Stimulated activated CD8-positive, alpha-beta memory T cell treated with anti-CD3 and anti-CD28 coated beads, Interleukin-4, amount 100 ng/mL, for 4 hours (primary cell): ENCODE measurements around the gene BMP7.

Source experiments
- DNase-seq, 2 donors: peaks; one replicate each; pipeline ENCODE4 v3.0.0-alpha.2; 2020; ENCODE audit warnings: low read depth in 2 of 2, low spot score in 1 of 2

Gene BMP7

DNA sequence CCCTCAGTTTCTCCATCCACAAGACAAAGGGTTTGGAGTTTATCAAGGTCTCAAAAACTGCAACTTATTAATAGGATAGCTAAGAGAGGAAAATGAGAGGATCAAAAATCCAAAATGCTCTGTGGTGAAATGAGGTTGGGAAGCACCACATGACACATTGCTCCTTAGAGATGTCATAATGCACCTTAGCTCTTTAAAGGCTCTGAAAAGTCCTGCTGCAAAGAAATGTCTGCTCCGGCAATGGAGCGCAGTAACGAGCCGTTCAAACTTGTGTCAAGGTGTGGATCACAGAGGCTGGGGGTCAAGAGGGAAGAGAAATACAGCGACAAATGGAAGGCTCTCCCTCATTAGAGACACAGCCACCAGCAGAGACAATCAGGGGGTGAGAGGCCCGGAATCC lies 53.1 kb downstream of the BMP7 start:
- no peak for DNase-seq

- no peak for DNase-seq
Observed at GRCh38 chr20:57212534-57213276, 53.7 kb downstream of the BMP7 start.

DNA sequence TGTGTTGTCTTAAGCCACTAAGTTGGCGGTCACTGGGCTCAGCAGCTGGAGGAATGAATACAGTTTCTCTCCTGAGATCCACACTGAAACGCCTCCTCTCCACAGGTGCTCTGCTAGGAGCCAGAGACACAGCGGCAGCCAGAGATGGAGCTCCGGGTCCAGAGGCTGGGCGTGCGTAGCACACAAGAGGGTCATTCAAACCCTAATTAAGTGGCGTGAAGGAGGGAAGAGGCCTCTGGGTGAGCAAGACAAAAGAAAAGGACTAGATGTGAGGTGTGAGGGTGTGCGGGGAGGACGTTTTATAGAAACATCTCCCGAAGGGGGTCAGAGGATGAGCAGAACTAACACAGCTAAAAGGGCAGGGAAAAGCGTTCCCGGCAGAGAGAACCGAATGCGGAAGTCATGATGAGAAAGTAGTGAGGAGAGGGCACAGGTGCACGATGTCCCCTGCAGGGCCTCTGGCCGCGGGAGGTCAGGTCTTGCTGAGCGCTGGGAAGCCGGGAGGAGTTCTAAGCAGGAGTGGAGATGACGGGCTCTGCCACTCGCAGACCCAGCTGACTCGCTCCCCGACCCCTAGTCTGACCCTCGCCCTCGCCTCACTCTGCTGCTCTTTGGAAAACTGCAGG lies 54.4 kb downstream of the BMP7 start:
- no peak for DNase-seq

- DNase-seq: no peak
Observed at GRCh38 chr20:57211406-57211805, 55.0 kb downstream of the BMP7 start.

DNA sequence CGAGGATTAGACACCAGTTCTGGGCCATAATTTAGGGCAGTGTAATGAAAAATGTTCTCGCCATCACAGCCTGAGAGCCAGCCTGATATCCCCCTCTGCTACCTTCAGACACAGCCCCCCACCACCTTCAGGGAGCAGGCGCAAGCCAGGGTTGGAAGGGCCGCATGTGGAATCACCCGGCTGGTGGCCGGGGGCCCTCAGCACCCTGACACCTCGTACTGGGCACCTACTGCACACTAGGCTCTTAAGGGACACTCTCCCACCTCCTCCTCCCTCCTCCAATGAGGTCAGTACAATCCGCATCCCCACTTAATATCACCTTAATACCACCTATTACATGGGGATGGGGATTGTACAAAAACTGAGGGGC lies 55.5 kb downstream of the BMP7 start:
- no peak for DNase-seq

DNA sequence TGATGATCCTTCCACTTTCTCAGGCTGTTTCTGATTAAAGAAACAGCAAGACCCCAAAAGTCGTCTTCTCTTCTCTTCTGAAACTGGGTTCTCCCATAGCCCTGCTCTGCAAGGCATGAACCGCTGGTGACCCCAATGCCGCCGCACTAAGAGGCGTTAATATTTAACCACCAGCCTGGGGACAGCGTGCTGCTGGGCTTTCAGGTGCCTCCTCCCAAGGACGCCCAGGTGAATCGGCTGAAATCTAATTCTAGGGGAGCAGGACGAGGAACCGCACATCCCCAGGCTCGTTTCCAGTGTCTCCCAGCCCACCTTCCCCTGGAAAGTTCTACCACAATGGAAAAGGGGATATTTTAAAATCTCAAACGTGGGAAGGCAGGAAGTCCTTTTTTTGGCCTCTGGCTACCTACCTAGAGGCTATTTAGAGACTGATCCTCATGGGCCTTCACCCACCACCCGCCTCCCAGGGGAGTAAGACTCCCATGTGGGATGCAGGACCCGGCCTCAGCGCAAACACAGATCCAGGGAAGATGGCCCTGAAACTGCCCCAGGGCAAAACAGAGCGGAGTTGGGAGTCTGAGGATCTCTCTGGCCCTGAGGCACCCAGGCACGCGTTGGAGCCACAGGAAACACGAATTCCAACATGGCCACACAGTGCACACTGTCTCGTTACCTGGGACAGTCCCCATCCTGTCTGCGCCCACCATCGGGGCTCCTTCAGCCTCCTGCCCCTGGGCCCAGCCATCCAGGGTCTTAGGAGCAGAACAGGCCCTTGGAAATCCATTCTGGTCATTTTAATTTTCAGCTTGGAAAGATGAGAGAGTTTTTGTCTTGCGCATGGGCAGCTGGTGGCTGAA lies 56.2 kb downstream of the BMP7 start:
- no peak for DNase-seq

- no peak for DNase-seq
Observed at GRCh38 chr20:57209413-57209812, 57.0 kb downstream of the BMP7 start.

DNA sequence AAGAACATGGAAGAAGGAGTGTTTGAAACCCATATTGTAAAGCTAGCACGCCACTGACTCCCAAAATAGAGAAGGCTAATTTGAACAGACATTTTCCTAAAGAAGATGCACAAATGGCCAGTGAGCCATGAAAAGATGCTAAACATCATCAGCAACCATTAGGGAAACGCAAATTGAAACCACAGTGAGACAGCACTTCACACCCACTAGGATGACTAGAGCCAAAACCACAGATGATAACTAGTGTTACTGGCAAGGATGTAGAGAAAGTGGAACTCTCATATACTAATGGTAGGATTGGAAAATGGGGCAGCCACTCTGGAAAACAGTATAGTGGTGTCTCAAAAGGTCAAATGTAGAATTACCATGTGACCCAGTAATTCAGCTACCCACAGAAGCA lies 58.2 kb downstream of the BMP7 start:
- DNase-seq: no peak

- no peak for DNase-seq
Observed at GRCh38 chr20:57207251-57207650, 59.2 kb downstream of the BMP7 start.

DNA sequence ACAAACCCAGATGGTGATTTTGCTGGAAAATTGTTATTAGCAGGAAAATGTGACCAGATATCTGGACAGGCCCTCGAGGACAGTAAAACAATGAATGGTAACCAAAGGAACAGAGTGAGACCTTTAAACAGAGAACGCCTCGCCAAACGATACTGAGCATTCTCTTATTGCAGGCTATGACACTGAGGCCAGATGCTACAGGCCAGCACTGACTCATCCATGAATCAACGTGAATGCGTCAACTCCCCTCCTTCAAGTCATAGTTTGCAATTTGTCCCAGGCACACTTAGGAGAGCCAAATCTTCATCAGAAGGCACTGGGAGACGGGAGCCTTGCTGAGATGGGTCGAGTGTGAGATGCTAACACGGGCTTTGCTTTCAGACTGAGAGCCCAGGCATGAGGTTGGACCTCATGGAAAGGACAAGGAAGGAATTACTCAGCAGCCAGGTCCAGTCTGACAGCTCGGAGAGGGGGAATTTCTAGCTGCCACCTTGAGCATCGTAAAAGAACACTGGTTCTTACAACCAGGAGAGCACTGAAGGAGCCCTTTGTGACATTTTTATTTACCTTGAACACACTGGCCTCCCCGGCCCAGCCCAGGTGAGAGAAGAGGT lies 60.7 kb downstream of the BMP7 start:
- DNase-seq: no peak

- DNase-seq: no peak
Observed at GRCh38 chr20:57203986-57204385, 62.5 kb downstream of the BMP7 start.

GRCh38 chr20:57203204-57203603 lies 63.2 kb downstream of the BMP7 start:
- DNase-seq: no peak

DNA sequence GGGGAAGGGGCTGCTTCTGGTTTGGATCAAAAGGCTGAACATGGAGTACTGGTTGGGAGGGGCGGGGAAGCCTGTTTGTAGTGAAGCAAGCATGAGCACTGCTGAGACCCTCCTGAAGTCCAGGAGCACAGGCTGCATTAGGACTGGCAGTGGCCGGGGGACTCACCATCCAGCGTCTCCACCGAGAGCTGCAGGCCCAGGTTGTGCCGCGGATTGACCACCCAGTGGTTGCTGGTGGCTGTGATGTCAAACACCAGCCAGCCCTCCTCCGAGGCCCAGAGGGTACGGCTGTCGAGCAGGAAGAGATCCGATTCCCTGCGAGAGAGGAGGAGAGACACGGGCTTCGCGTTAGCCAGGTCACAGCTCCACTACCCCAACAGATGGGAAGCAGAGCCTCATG lies 64.1 kb downstream of the BMP7 start:
- DNase-seq: no peak

DNA sequence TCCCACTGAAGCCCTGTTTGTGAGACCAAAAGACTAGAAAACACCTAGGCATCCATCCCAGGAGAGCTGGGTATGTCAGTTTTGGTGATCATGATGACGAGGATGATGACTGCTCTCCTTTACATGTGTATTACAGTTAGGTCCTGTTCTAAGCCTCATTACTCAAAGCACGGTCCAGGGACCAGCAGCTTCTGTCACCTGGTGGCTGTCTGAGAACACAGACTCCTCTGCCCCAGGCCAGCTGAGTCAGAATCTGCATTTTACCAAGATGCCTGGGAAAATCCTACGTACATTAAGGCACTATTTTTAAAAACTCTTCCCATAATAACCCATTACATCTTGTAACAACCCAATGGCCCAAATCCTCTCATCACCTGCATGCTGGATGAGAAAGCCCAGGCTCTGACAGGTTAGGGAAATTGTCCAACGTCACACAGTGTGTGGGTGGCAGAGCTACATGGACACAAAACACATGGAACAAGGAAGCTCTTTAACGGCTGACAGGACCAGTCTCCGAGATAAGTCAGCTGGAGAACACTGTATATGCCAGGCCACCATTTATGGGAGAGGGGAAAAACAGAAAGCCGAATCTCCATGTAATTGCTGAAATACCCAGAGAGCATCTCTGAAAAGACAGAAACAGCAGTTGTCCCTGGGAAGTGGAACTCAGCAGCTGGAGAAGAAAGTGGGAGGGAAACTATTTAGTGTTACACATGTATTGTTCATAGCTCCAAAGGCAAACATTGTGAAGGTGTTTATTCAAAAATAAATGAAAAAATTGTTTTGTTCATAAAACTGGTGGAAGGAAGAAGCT lies 65.4 kb downstream of the BMP7 start:
- no peak for DNase-seq

DNA sequence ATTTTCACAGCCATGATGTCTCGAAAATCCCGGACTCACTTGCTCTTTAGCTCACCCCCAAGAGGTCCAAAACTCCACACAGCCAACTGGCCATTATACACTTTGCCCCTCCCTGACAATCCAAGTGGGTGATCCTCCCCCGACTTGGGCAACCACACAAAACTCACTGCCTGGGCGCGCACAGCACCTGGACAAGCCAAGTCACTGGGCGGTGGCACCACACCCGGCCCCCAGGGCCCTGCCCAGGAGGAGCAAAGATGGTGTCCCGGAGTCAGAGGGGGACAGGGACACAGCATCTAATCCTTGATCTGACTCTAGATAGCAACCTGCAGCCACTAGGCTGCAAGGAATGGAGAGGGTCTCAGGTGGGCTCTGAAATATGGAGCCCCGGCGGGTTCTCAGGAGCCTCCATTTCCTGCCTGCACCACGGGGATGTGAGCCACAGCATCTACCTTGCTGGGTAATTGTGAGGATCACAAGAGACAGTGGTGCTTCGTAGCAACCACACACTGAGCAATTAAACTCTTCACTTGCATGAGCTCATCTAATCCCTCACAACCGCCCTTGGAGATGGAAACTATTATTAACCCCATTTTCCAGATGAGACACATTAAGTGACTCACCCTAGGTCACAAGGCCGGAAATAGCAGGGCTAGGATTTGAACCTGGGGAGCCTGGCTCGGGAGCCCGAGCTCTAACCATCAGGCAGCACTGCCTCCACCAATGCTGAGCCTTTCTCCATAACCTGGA lies 66.6 kb downstream of the BMP7 start:
- no peak for DNase-seq

- DNase-seq: no peak
Observed at GRCh38 chr20:57198132-57199072, 68.0 kb downstream of the BMP7 start.

DNA sequence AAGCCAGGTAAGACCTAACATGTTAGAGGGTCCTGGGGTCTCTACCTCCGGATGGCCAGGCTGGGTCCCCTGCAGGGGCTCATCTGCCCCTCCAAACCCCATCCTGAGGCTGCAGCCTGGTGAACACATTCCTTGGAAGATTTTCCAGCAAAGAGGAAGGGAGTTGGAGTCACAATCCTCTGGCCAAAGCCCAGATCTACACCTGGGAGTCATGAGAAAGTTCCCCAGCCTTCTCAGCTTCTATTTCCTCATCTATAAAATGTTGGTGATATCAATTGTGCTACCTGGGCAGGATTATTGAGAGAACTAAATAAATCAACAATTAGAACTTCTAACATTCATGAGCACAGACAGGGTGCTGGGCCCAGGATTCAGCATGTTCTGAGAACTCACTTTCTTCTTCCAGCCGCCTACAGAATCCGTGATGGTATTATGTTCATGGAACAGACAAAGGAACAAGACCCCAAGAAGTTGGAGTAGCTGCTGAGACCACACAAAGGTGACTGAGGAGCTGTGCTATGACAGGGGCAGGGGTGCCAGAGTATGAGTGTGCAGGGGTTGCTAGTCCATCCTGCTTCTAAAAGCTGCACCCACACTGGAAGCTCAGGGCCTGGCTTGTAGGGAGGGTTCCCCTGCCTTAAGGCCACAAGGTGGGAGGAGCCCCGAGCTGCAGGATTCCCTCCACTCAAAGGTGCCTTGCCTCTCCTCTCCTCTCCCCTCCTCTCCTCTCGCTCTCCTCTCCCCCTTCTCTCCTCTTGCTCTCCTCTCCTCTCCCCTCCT lies 68.9 kb downstream of the BMP7 start:
- no peak for DNase-seq

DNA sequence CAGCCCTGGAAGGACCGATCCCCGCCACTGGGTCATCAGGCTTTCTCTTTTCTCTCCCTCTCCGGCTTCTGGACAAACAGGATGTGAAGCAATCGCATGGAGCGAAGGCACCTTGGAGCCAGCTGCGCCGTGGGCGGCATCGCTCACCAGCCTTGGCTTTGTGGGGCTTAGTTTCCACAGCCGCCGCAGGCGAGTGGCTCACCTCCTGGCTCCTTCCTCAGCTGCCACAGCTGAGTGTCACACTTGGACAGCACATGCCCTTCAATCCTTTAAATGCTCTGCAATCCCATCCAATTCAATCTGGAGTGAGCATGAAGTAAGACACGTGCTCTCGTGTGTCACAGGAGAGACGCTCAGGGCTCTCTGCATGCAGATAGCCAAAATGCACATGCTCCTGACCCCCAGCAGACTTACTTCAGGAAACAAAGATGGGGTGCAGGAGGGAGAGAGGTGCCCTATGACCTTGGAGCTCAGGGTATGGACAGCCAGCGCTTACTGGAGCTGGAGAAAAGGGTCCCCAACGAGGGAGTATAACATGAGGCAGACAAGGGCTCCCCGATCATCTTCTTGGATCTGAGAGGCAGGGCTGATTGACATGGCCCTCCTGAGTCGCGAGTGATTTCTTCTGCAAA lies 70.9 kb downstream of the BMP7 start:
- DNase-seq: no peak
